CD4-positive, alpha-beta T cell treated with Interleukin-15 for 1 hour (primary cell): ENCODE data around the gene IL1RAPL1.
"Not testable (repeated sequence)": the region's sequence is repeated elsewhere in the genome, so short reads cannot be mapped to it uniquely, and the experiment has no call there.

Experiments used
- DNase-seq: peaks from one replicate; pipeline ENCODE4 v3.0.0-alpha.2; 2020

IL1RAPL1 gene

GRCh38 chrX:29285664-29286063 is 698.4 kb downstream of the IL1RAPL1 start:
- no peak for DNase-seq

- DNase-seq, result no peak
Observed at GRCh38 chrX:29295987-29296680, 708.9 kb downstream of the IL1RAPL1 start.

- no peak for DNase-seq
Observed at GRCh38 chrX:29297171-29297800, 710.0 kb downstream of the IL1RAPL1 start.

GRCh38 chrX:29299684-29300083 is 712.4 kb downstream of the IL1RAPL1 start:
- DNase-seq, result no peak

- no peak for DNase-seq
Observed at GRCh38 chrX:29308726-29309125, 721.5 kb downstream of the IL1RAPL1 start.

- no peak for DNase-seq
Observed at GRCh38 chrX:29315931-29316330, 728.7 kb downstream of the IL1RAPL1 start.

- DNase-seq, result no peak
Observed at GRCh38 chrX:29318012-29318411, 730.8 kb downstream of the IL1RAPL1 start.

GRCh38 chrX:29332429-29332828 is 745.2 kb downstream of the IL1RAPL1 start:
- not testable (repeated sequence) for DNase-seq

- not testable (repeated sequence) for DNase-seq
Observed at GRCh38 chrX:29333091-29333490, 745.8 kb downstream of the IL1RAPL1 start.

- no peak for DNase-seq
Observed at GRCh38 chrX:29348288-29348687, 761.0 kb downstream of the IL1RAPL1 start.

- no peak for DNase-seq
Observed at GRCh38 chrX:29359276-29359675, 772.0 kb downstream of the IL1RAPL1 start.

- DNase-seq, result not testable (repeated sequence)
Observed at GRCh38 chrX:29374765-29375164, 787.5 kb downstream of the IL1RAPL1 start.

- no peak for DNase-seq
Observed at GRCh38 chrX:29376584-29376983, 789.3 kb downstream of the IL1RAPL1 start.

GRCh38 chrX:29382811-29383210 is 795.6 kb downstream of the IL1RAPL1 start:
- no peak for DNase-seq

- DNase-seq, result no peak
Observed at GRCh38 chrX:29388509-29388908, 801.3 kb downstream of the IL1RAPL1 start.

GRCh38 chrX:29397506-29397905 is 810.3 kb downstream of the IL1RAPL1 start:
- no peak for DNase-seq

GRCh38 chrX:29407357-29407756 is 820.1 kb downstream of the IL1RAPL1 start:
- no peak for DNase-seq

- DNase-seq, result no peak
Observed at GRCh38 chrX:29419774-29420553, 832.7 kb downstream of the IL1RAPL1 start.

GRCh38 chrX:29422034-29422433 is 834.8 kb downstream of the IL1RAPL1 start:
- DNase-seq, result no peak

- DNase-seq, result no peak
Observed at GRCh38 chrX:29431895-29432294, 844.6 kb downstream of the IL1RAPL1 start.

GRCh38 chrX:29432534-29432933 is 845.3 kb downstream of the IL1RAPL1 start:
- no peak for DNase-seq

GRCh38 chrX:29434939-29435338 is 847.7 kb downstream of the IL1RAPL1 start:
- no peak for DNase-seq

- DNase-seq, result no peak
Observed at GRCh38 chrX:29435396-29435795, 848.1 kb downstream of the IL1RAPL1 start.

GRCh38 chrX:29447867-29448266 is 860.6 kb downstream of the IL1RAPL1 start:
- no peak for DNase-seq
